Bronchial epithelial cell (primary cell): ENCODE data around the gene EFEMP2. TPM values are rescaled to one million over a fixed set of nuclear protein-coding genes. Genes with fewer than 3 reads are reported as not detected.

Experiments used
- DNase-seq: peaks from one replicate; pipeline ENCODE4 v3.0.0-alpha.2; 2010; ENCODE audit warnings: low read depth
- FAIRE-seq: peaks from 2 replicates; lab custom pipeline; 2011; peaks lifted over from hg19 to GRCh38; lab: Jason Lieb, UNC
- H3K27me3 ChIP-seq: 2 replicates; pipeline ENCODE4 v1.5.1; 2011; ENCODE audit warnings: low read length; ENCODE audit not compliant: control insufficient read depth, insufficient read depth
- H3K36me3 ChIP-seq: 2 replicates; pipeline ENCODE4 v1.5.1; 2011; ENCODE audit warnings: low read length; ENCODE audit not compliant: control insufficient read depth, insufficient read depth
- H3K4me3 ChIP-seq: 2 replicates; pipeline ENCODE4 v1.5.1; 2011; ENCODE audit warnings: mild to moderate bottlenecking, low read depth, low read length, control low read depth
- total RNA-seq: library from RNA; depleted of rRNA; stranded (reverse); fragments of >200 nt; gene quantifications from 2 replicates; pipeline ENCODE4 v1.2.1, GENCODE V29; 2014
- TF ChIP-seq, protein P1 (sequence below): IDR thresholded peaks from 2 replicates; pipeline ENCODE4 v1.5.1; 2011; ENCODE audit warnings: mild to moderate bottlenecking, moderate library complexity, low read length, control low read depth, inconsistent platforms; ENCODE audit not compliant: insufficient read depth, severe bottlenecking

Gene EFEMP2
- total RNA-seq, 1 donor from 2014 or later: 2.9 TPM

DNA sequence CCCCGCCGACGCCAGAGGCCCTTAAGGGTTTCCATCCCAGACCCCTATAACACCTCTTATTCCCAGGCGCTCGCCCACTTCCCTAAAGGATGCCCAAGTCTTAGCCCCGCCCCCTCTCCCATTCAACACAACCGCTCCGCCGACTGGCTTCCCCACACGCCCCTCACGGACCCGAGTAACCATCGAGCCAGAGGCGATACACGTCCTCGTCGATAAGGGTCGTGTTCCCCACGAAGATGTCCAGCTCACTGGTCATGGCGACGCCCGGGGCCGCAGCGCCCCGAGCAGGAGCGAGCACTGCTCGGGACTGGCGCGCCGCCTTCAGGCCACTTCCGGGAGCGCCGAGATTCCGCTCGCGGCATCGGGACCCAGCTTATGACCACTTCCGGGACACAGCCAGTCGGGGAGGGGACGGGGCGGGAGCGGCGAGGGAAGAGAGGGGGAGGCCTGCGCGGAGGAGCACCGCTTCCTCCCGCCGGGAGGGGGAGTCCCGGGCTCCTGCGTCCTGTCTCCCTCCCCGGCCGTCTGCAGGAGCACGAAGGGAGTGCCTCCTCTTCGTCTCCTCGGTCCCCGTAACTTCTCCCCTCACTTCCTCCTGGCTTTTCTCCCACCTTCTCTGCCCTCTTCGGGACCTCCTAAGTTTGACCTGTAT lies 15.7 kb upstream of the EFEMP2 start, which contains the start of gene FIBP:
FIBP (minus strand) TSS at position 309 of the 652 bp plus-strand sequence; CDS start at position 256, 53 bp downstream.
- no peak for FAIRE-seq
- Histone ChIP-seq H3K4me3 (peak within 1 kb of the TSS; percentile 79), H3K36me3 (peaks cover 18% of the 10 kb centered on the region), H3K27me3 (no peaks in the 10 kb centered on the region)
- peak; percentile 87 for DNase-seq
- TF ChIP-seq, protein P1, sequence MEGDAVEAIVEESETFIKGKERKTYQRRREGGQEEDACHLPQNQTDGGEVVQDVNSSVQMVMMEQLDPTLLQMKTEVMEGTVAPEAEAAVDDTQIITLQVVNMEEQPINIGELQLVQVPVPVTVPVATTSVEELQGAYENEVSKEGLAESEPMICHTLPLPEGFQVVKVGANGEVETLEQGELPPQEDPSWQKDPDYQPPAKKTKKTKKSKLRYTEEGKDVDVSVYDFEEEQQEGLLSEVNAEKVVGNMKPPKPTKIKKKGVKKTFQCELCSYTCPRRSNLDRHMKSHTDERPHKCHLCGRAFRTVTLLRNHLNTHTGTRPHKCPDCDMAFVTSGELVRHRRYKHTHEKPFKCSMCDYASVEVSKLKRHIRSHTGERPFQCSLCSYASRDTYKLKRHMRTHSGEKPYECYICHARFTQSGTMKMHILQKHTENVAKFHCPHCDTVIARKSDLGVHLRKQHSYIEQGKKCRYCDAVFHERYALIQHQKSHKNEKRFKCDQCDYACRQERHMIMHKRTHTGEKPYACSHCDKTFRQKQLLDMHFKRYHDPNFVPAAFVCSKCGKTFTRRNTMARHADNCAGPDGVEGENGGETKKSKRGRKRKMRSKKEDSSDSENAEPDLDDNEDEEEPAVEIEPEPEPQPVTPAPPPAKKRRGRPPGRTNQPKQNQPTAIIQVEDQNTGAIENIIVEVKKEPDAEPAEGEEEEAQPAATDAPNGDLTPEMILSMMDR: peak; percentile 94

DNA sequence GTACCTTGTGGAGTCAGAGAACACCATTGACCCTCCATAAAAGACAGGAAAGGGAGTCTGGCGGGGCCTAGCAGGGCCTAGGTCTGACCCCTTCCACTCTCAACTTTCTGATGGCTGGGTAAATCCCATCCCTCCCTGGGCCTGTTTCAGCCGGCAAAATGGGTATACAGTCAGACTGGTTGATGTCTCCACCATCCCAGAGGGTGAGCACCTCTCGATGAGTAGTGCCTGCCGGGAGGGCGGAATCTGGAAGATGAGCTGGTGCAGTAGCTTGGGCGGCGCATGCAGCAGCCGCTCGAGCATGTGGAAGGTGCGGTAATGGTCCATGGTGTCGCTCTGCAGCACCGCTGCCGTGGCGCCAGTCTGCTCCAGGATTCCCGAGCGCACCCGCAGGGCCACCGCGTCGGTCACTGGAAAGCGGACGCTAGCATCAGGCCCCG lies 15.1 kb upstream of the EFEMP2 start:
- no peak for FAIRE-seq
- DNase-seq: peak; percentile 55
- peaks cover 23% of the 10 kb centered on the region for H3K36me3 ChIP-seq

DNA sequence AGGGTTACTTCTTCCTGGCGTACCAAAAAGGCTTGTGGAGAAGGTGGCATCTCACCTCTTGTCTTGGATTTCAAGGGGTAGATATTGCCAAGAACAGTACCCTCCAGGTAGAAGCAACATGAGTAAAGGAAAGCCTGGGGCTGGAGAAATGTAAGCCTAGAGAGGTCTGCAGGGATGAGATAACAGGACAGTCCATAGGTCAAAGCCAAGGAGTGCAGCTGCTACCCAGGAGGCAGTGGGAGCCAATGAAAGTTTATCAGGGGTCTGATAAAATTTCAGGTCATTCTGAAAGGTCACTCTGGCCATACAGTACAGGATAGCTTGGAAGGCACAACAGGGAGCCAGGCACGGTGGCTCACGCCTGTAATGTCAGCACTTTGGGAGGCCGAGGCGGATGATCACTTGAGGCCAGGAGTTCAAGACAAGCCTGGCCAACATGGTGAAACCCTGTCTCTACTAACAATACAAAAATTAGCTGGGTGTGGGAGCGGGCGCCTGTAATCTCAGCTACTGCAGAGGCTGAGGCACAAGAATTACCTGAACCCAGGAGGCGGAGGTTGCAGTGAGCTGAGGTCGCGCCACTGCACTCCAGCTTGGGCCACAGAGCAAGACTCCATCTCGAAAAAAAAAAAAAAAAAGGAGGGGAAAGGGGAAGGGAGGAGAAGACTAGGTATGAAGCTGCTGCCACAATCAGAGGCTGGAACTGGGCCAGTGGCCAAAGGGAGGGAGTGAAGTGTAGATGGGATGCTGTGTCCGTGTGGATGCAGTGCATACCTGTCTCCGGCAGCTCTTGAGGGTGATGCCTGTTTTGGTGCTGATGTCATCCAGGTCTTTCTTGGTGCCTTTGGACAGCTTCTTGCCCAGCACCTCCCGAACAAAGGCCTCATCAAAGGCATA lies 14.5 kb upstream of the EFEMP2 start:
- no peak for FAIRE-seq
- Histone ChIP-seq H3K36me3 (peaks cover 26% of the 10 kb centered on the region), H3K27me3 (no peaks in the 10 kb centered on the region), H3K4me3 (peak overlapping the region; percentile 79)
- DNase-seq: no peak
- TF ChIP-seq, protein P1: no peak

More for the DNA sequence above, 15.1 kb upstream of the EFEMP2 start:
- H3K4me3 ChIP-seq: peak overlapping the region; percentile 79
- TF ChIP-seq, protein P1: no peak
- no peaks in the 10 kb centered on the region for H3K27me3 ChIP-seq

DNA sequence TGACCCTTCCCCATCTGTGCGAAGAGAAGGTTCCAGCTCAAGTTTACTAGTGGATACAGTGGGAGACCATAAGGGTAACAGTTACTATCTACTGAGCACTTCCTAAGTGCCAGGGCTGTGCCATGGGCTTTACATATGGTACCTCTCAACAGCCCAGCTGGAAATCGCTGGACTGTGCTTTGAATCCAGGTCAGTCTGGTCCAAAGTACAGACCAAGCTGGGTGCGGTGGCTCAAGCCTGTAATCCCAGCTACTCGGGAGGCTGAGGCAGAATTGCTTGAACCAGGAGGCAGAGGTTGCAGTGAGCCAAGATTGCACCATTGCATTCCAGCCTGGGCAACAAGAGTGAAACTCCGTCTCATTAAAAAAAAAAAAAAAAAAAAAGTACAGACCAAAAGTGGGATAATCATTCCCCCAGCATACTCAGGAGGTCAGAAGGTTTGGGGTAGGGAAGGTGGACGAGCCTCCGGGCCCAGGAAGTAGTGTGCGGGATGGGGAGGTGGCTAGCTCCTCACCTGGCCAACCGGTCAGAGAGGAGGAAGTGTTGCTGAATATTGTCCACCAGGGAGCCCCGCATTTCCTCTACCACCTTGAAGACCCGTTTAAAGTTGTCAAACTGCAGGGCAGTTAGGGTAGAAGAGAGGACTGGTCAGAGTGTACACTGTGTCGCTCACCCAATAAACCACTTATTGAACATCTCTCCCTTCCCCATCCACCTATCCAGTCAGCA lies 13.4 kb upstream of the EFEMP2 start:
- H3K36me3 ChIP-seq: peaks cover 28% of the 10 kb centered on the region
- DNase-seq (no peak), FAIRE-seq (no peak)
- H3K27me3 ChIP-seq: no peaks in the 10 kb centered on the region
- TF ChIP-seq, protein P1: no peak
- no peak overlapping the region for H3K4me3 ChIP-seq

DNA sequence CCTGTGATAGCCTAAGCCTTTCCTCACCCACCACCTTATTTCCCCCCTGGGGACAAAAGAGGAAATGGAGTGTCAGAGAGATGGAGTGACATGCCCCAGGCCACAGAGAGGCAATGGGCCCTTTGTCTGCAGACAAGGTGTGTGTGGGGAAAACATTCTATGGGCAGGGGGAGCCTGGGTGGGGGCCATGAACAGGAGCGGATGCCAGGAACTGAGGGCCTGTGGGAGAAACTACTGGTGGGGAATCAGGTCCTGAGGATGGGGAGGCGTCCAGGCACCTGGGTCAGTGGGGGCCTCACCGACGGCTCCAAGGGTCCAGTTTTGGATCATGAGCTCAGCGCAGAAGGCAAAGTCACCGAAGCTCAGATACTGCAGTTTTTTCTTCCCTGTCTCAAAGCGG lies 12.6 kb upstream of the EFEMP2 start:
- Histone ChIP-seq H3K4me3 (no peak overlapping the region), H3K36me3 (peaks cover 28% of the 10 kb centered on the region), H3K27me3 (no peaks in the 10 kb centered on the region)
- TF ChIP-seq, protein P1: no peak
- no peak for FAIRE-seq
- no peak for DNase-seq
